OCI-LY1 (cell line): Measurements from ENCODE around the gene LHX2.

Experiments used
- EZH2 ChIP-seq: fragments of 200-600 bp; sonication (generic), shearing (Covaris generic); IDR thresholded peaks from 2 replicates; pipeline ENCODE4 v1.8.0; 2017; ENCODE audit warnings: borderline replicate concordance, mixed run types, mild to moderate bottlenecking, antibody characterized with exemption, low read length, moderate library complexity, mixed read lengths
- TF ChIP-seq, protein P1 (sequence below): fragments of 200-600 bp; sonication (generic), shearing (Covaris generic); IDR thresholded peaks from 2 replicates; pipeline ENCODE4 v1.5.1; 2017; ENCODE audit warnings: mild to moderate bottlenecking, antibody characterized with exemption, low read length, moderate library complexity, mixed read lengths

DNA sequence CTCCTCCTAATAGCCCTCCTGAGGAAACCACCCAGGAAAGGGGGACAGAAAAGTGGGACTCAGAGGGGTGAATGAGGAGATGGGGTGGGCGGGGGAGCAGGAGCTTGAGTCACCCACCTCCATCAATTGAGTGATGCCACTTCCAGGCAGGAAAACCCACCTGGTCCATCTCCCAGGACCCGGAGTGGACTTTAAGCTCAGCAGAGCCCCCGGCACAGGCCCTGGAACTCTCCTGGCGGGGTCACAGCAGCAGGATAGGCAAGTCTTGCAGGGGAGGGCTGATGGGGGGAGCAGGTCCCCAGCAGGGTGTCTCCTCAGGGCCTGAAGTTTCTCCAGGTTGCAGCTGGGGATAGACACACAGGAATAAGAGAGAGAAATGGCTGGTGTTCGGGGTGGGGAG is 40.8 kb downstream of the LHX2 start:
- TF ChIP-seq, protein P1, sequence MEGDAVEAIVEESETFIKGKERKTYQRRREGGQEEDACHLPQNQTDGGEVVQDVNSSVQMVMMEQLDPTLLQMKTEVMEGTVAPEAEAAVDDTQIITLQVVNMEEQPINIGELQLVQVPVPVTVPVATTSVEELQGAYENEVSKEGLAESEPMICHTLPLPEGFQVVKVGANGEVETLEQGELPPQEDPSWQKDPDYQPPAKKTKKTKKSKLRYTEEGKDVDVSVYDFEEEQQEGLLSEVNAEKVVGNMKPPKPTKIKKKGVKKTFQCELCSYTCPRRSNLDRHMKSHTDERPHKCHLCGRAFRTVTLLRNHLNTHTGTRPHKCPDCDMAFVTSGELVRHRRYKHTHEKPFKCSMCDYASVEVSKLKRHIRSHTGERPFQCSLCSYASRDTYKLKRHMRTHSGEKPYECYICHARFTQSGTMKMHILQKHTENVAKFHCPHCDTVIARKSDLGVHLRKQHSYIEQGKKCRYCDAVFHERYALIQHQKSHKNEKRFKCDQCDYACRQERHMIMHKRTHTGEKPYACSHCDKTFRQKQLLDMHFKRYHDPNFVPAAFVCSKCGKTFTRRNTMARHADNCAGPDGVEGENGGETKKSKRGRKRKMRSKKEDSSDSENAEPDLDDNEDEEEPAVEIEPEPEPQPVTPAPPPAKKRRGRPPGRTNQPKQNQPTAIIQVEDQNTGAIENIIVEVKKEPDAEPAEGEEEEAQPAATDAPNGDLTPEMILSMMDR: no peak
- no peak for TF ChIP-seq EZH2
